RWPE2 (cell line): Measurements from ENCODE around the gene CCDC50.

Experiments
- ATAC-seq: fragments of 200-7000 bp; cut with Tn5 transposase; 3 replicates; pipeline ENCODE4 v1.9.1; 2021; ENCODE audit warnings: low read depth
- DNase-seq: peaks from one replicate; pipeline ENCODE4 v3.0.0-alpha.2; 2020; ENCODE audit warnings: low spot score
- H3K27ac ChIP-seq: fragments of 450-650 bp; 2 replicates; pipeline ENCODE4 v1.5.1; 2017; ENCODE audit warnings: mild to moderate bottlenecking; ENCODE audit not compliant: poor library complexity, severe bottlenecking
- H3K27me3 ChIP-seq: fragments of 250-450 bp; sonication (Bioruptor Pico); 2 replicates; pipeline ENCODE4 v1.5.1; 2021; ENCODE audit warnings: mild to moderate bottlenecking, moderate library complexity; ENCODE audit not compliant: insufficient read depth, poor library complexity, severe bottlenecking
- H3K36me3 ChIP-seq: fragments of 250-450 bp; sonication (Bioruptor Pico); 2 replicates; pipeline ENCODE4 v1.5.1; 2020; ENCODE audit warnings: low read depth, mild to moderate bottlenecking, moderate library complexity
- H3K4me1 ChIP-seq: fragments of 250-450 bp; sonication (Bioruptor Pico); 2 replicates; pipeline ENCODE4 v1.5.1; 2021; ENCODE audit warnings: mild to moderate bottlenecking, moderate library complexity; ENCODE audit not compliant: insufficient read depth, poor library complexity, severe bottlenecking
- H3K4me3 ChIP-seq: fragments of 250-450 bp; sonication (Bioruptor Pico); 2 replicates; pipeline ENCODE4 v1.5.1; 2021; ENCODE audit warnings: mild to moderate bottlenecking, moderate library complexity; ENCODE audit not compliant: severe bottlenecking
- H3K9me3 ChIP-seq: fragments of 250-450 bp; sonication (Bioruptor Pico); 2 replicates; pipeline ENCODE4 v1.5.1; 2021; ENCODE audit warnings: mild to moderate bottlenecking, moderate library complexity; ENCODE audit not compliant: severe bottlenecking
- TF ChIP-seq, protein P1 (sequence below): fragments of 450-650 bp; IDR thresholded peaks from one replicate; pipeline ENCODE4 v1.5.1; 2017; ENCODE audit warnings: mild to moderate bottlenecking, moderate library complexity; ENCODE audit not compliant: poor library complexity, severe bottlenecking

CCDC50 gene

DNA sequence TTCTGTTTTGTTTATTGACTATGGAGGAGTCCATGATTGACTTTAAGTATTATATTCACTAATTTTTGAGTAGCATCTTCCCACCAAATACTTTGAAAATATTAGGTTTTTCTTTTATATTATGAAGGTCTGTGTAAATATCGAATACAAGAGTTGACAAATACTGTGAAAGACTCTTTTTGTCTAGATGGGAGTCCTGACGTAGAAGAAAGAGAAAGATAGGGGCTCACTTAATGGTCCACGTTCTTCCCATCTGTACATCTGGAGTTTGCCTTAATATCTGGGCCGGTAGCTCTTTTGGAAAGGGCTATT lies 8.9 kb downstream of the CCDC50 start:
- Histone ChIP-seq H3K9me3 (no peaks in the 10 kb centered on the region), H3K27ac (peak overlapping the region; percentile 10), H3K36me3 (no peaks in the 10 kb centered on the region), H3K27me3 (no peaks in the 10 kb centered on the region), H3K4me1 (peaks cover 36% of the 10 kb centered on the region), H3K4me3 (no peak overlapping the region)
- no peak for ATAC-seq
- TF ChIP-seq, protein P1, sequence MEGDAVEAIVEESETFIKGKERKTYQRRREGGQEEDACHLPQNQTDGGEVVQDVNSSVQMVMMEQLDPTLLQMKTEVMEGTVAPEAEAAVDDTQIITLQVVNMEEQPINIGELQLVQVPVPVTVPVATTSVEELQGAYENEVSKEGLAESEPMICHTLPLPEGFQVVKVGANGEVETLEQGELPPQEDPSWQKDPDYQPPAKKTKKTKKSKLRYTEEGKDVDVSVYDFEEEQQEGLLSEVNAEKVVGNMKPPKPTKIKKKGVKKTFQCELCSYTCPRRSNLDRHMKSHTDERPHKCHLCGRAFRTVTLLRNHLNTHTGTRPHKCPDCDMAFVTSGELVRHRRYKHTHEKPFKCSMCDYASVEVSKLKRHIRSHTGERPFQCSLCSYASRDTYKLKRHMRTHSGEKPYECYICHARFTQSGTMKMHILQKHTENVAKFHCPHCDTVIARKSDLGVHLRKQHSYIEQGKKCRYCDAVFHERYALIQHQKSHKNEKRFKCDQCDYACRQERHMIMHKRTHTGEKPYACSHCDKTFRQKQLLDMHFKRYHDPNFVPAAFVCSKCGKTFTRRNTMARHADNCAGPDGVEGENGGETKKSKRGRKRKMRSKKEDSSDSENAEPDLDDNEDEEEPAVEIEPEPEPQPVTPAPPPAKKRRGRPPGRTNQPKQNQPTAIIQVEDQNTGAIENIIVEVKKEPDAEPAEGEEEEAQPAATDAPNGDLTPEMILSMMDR: no peak
- no peak for DNase-seq

DNA sequence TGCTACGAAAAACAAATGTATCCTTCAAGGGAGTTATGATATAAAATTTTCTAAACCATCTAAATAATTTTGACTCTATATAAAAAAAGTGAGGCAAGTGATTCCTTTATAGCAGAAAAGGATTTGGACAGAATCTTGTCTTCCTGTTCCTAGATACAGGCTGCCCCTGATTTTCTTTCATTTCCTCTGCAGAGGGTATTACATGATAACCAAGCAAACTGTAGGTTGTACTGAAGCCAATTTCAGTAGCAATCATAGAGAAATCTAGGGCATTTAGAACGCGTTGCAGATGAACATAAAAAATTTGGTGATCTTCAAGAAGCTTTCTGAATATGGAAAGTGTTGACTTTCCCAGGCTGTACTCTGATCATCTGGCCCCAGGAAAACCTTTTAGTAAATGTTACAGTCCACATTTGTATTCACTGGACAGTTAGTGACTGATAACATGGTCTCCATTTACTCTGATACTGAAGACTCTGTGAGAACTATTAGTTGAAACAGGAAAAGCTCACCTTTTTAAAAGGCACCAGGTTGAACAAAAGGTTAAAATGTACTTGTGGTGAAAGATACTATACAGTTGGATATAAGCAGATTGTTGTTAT lies 10.2 kb downstream of the CCDC50 start:
- Histone ChIP-seq H3K4me3 (no peak overlapping the region), H3K4me1 (peaks cover 39% of the 10 kb centered on the region), H3K36me3 (no peaks in the 10 kb centered on the region), H3K27me3 (no peaks in the 10 kb centered on the region), H3K27ac (no peak overlapping the region), H3K9me3 (no peaks in the 10 kb centered on the region)
- ATAC-seq: no peak
- no peak for DNase-seq
- TF ChIP-seq, protein P1: no peak

DNA sequence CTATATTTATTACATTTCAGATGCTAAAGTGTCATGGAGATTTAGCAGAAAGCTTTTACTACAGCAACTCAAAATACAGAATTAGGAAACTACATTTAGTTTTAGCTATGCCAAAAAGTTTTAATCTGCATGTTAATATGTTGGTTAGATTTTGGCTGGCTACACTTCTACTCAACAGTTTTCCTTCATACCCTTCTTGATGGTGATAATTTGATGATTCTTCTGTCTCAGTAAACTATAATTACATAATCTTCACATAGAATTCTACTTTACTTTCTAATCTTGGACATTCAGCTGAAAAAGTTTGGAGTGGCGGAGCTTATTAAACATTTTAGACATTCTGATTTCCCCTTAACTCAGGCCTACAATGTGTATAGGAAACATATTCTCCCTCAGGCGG lies 11.2 kb downstream of the CCDC50 start:
- peaks cover 35% of the 10 kb centered on the region for H3K4me1 ChIP-seq
- no peaks in the 10 kb centered on the region for H3K27me3 ChIP-seq
- DNase-seq (no peak), ATAC-seq (no peak)
- H3K36me3 ChIP-seq: no peaks in the 10 kb centered on the region
- no peak overlapping the region for H3K4me3 ChIP-seq
- TF ChIP-seq, protein P1: no peak
- H3K9me3 ChIP-seq: no peaks in the 10 kb centered on the region
- no peak overlapping the region for H3K27ac ChIP-seq

DNA sequence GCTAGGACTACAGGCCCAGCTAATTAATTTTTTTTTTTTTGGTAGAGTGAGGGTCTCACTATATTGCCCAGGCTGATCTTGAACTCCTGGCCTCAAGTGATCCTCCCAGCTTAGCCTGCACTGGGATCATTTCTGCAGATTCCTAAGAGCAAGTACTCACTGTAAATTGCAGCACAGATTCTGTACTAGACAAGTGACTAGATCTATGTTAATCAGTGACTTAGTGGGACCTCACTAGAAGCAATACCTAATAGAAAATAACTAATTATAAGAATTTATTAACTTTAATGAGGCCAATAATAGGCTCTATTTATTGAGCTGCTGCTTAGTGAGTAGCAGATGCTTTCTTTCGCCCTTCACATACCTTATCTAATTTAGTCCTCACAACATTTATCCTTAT lies 11.8 kb downstream of the CCDC50 start:
- TF ChIP-seq, protein P1: no peak
- Histone ChIP-seq H3K4me1 (peaks cover 32% of the 10 kb centered on the region), H3K4me3 (no peak overlapping the region), H3K27me3 (no peaks in the 10 kb centered on the region), H3K36me3 (no peaks in the 10 kb centered on the region), H3K9me3 (no peaks in the 10 kb centered on the region), H3K27ac (no peak overlapping the region)
- ATAC-seq (no peak), DNase-seq (no peak)

DNA sequence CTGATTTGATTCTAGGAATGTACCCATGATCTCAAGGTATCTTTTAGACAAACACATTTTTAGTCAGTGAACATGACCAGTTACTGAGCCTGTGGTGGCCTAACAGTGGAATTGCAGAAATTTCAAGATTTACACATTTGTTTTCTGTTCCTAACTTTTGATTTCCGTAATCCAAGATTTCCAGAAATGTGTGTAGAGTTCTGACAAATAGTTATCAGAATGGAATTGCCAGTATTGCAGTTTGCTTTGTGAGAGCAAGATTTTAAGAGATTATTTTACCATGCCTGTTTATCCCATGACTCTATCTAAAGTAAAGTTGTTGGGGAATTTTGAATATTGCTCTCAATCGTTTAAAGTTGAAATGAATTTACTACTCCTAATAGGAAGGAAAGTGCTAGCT lies 12.8 kb downstream of the CCDC50 start:
- peaks cover 32% of the 10 kb centered on the region for H3K4me1 ChIP-seq
- ATAC-seq (no peak), DNase-seq (no peak)
- H3K27me3 ChIP-seq: no peaks in the 10 kb centered on the region
- no peaks in the 10 kb centered on the region for H3K36me3 ChIP-seq
- TF ChIP-seq, protein P1: no peak
- no peak overlapping the region for H3K27ac ChIP-seq
- H3K9me3 ChIP-seq: no peaks in the 10 kb centered on the region
- H3K4me3 ChIP-seq: no peak overlapping the region
